Activated T-cell treated with anti-CD3 and anti-CD28 coated beads, Interleukin-2, amount 50 U/mL, for 48 hours (primary cell): ENCODE results near the gene NTRK2.
A peak's percentile ranks its signal among the peaks of the same experiment; 100 is the strongest.

Experiments used
- DNase-seq, 2 experiments: peaks; one replicate each; pipeline ENCODE4 v3.0.0-alpha.2; 2020

Gene NTRK2

GRCh38 chr9:84686068-84686467, 16.5 kb downstream of the NTRK2 start:
- DNase-seq: no peak

GRCh38 chr9:84688956-84689355, 19.4 kb downstream of the NTRK2 start:
- no peak for DNase-seq

DNA sequence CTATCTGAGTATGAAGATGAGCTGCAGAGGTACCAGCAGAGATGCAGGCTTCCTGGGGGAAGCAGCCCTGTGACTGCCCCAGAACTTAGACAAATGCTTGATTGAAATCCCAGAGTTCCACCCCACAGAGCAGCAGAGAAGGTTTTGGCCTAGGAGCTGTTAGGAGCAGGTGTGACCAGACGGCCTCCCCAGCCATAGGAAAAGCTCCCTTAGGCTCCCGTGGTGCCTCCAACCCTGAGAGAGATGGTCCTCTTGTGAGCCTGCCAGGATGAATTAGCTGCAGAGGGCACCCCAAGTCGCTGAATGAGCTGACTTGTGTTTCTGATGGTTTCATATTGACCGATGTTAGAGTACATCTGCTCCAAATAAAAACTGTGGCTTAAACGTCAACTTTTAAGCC, 22.1 kb downstream of the NTRK2 start:
- DNase-seq: no peak

DNA sequence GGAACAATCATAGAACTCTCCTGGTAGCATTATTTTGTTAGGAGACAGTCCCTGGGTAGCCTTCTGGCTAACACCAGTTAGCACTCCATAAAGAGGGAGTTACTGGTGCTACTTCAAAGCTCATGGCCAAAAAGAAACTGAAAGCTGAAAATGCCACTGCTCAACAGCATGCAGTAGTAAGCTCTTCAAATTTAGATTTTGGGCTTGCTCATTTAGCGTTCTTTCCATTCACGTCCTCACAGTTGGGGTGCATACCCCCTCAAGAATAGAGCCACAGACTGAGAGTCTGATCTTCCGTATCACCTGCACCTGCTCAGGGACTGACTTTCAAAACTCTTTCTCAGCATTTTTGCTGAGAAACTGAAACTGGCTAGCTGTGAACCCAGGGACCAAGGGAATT, 24.7 kb downstream of the NTRK2 start:
- no peak for DNase-seq

DNA sequence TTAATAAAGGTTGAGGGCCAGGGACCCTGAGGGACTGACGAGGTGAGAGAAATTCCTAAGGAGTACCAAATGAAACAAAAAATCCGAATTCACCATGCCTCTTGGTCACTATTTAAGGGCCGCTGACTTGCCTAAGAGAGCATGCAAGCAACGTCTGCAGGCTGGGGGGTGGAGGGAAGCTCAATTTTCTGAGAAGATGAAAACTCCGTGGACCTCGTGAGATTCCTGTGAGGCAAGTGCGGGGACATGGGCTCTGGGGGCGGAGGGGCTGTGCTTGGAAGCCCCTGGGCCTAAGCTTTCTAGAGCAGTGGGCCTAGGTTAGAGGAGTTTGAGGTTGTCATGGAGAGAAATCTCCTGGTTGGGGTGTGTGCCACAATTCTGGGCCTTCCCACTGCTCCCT, 27.5 kb downstream of the NTRK2 start:
- no peak for DNase-seq

DNA sequence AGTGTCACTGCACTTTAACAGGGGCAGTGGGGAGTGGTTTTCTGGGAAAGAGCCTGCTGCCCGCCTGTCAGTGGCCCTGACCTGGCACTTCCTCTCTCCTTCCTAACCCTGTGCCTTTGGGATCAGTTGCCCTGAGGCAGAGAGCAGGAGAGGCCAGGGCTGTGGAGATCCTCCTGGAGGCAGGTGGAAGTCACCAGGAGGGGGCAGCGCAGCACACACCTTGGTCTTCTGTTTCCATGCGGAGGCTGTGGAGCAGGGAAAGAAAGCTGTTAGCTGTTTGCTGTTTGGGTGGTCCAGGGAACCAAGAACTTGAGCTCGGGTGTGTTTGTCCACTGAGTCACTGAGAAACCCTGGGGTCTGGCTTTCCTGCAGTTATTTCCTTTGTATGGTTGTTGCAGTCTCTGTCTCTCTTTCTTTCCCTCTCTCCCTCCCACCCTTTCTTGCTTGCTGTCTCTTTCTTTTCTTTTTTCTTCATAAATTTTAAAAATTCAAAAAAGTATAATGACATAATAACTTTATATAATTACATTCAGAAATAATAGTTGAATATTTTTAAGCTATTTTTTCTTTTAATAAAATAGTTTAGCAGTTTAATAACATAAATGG, 28.1 kb downstream of the NTRK2 start:
- DNase-seq: peak; percentile 52 to 60

- DNase-seq: no peak
Measured at GRCh38 chr9:84698323-84698722, 28.8 kb downstream of the NTRK2 start.

GRCh38 chr9:84699984-84700383, 30.5 kb downstream of the NTRK2 start:
- DNase-seq: no peak

DNA sequence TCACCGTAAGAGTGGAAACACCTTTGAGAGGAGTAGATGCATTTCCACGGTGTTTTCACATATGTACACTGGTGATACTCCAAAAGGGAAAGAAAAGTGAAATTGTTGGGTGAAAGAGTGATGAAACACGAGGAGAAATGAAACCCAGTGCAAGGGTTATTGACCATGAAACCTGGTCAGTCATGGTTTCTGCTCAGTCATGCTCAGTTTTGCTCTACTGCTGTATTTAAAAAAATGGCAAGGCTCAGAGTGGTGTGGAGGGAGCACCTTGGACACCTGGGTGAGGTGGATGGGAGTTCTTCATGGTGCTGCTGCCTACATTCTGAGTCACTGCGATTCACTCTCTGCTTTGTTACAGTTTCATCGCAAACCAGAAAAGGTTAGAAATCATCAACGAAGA, 32.3 kb downstream of the NTRK2 start:
- DNase-seq: no peak

DNA sequence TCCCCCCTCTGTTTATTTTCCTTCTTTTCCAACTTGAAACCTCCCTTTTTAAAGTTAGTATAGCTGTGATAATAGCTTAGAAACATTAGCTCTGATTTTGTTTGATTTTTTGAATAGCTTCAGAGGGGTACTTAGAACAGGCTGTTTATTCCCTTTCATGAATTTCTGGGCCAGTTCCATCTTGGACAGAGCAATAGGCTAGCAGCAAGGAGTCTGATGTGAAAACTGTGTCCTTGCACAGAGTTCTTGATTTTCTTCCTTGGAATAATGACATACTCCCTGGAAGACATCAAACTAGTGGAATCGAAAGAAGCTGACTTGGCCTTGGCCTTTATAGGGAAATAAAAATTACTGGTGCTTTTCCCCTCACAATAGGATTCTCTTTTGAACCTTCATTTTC, 32.9 kb downstream of the NTRK2 start:
- DNase-seq: no peak

DNA sequence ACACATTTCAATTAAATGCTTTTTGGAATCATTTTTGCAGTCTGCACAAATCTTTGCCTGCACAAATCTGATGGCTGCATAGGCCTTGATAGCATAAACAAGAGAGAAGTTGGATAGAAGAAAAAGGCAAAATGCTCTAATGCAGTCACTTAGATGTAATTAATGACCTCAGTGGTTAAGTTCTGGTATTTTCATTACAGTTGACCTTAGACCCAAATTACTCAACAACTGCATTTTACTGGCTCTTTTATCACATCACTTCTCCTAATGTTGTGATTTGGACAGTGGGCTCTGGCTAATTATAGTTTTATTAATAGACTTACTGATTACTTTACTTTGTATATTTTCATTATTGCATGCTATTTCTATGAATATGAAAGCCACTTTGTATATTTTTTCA, 34.3 kb downstream of the NTRK2 start:
- no peak for DNase-seq

GRCh38 chr9:84705128-84705527, 35.6 kb downstream of the NTRK2 start:
- no peak for DNase-seq

- no peak for DNase-seq
Measured at GRCh38 chr9:84708400-84708799, 38.9 kb downstream of the NTRK2 start.

GRCh38 chr9:84709056-84709455, 39.5 kb downstream of the NTRK2 start:
- no peak for DNase-seq

GRCh38 chr9:84710701-84711397, 41.3 kb downstream of the NTRK2 start:
- no peak for DNase-seq

DNA sequence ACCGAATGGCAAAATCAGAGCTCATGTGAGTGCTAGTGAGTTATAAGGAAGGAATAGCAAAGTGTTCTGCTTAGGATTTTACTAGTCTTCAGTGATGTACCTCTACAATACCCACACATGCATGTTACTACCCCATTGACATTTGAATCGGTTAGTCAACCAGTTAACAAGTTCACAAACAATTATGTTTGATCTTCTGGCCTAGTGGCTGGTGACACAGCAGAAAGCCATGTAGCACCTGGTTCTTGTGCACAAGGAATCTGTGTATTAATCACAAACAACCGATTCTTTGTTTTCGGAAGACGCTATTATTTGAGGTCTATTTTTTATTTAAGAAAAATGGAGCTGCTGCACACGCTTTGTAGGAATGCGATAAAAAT, 41.9 kb downstream of the NTRK2 start:
- no peak for DNase-seq

DNA sequence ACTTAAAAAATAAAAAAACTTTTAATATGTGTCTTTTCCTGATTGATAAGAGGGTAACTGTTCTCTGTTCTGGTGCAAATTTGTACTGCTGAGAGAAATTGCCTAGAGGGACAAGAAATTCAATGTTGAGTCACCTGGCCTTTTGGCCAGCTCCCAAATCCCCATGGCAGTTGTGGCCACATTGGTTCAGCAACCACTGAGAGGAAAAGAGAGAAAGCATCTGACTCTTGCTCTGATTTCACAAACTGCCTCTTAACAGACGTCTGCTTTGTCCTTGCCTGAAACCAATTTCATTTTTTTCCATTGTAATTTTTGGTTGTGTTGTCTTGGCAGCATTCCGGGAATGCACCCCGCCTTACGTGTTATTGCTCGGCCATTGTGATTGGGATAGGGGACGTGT, 42.4 kb downstream of the NTRK2 start:
- DNase-seq: no peak

- DNase-seq: no peak
Measured at GRCh38 chr9:84716217-84716616, 46.7 kb downstream of the NTRK2 start.

DNA sequence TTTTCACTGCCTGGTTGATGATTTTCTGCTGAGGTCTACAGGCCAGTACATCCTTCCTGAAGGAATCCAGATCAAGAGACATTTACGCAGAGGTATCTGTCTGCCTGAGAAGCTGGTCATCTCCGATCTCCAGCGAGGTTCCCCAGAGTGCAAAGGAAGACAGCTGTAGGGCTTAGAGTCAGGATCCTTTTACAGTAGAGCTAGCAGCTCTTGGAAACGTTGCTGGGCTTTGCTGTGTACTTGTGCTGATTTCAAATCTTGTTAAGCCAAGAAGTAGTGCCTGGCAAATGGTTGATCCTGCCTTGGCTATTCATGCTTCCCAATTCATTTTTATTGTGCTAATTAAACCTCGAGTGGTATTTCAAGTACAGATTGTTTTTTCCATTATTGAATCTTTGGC, 48.9 kb downstream of the NTRK2 start:
- DNase-seq: no peak

DNA sequence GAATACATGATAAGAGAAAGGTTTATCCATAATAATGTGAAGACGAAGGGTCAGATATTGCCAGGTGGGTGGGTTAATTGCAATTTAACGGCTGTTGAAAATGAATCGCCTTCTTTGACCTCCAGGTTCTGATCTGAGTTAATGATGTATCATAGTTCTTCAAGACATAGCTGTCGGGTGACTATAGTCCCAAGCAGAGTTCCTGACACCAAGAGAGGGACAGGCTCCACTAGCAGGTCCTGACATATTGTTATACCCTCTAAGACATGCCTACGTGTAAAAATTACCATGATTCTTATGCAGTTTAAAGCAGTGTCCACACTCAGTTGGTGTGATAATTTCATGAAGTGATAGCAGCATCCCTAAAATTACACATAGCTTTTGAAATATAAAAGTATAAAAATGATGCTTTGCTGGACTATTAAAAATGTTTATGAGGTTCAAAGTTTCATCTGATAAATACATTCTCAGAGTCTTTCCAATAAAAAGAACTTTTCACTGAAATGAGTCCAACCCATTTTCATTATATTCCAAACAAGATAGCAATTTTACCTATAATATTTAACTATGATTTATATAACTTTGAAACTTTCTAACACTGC, 53.0 kb downstream of the NTRK2 start:
- DNase-seq: no peak

DNA sequence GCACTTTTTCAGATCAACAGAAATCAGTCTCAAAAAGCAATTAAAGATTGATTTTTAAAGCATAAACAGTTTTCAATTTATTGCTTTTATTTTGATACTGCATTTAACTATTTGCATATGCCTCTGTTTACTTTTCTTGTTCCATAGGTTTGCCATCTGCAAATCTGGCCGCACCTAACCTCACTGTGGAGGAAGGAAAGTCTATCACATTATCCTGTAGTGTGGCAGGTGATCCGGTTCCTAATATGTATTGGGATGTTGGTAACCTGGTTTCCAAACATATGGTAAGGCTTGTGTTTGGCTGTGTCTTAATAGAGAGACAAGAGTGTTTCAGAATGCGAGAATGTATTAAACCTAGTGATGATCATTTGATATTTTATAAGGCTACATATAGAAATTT, 53.9 kb downstream of the NTRK2 start:
- DNase-seq: no peak

- no peak for DNase-seq
Measured at GRCh38 chr9:84731696-84732095, 62.2 kb downstream of the NTRK2 start.

GRCh38 chr9:84736081-84736480, 66.6 kb downstream of the NTRK2 start:
- no peak for DNase-seq

DNA sequence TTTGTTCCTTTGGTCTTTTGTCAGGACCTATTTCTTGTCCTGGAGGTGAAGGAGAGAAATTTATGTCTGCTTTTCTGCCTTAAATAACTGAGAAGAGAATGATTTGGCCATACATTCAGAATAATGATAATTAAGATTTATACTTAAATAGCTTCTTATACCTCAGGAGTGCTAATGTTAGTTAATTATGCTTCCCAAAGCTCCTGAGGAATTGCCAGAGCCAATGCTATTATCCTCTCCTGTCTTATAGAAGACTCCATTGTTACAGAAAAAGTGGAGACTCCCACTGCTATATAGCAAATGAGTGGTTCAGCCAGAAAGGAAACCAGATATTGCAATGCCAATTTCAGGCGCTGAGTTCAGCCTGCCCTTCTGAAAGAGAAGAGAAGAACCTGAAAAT, 67.0 kb downstream of the NTRK2 start:
- no peak for DNase-seq

DNA sequence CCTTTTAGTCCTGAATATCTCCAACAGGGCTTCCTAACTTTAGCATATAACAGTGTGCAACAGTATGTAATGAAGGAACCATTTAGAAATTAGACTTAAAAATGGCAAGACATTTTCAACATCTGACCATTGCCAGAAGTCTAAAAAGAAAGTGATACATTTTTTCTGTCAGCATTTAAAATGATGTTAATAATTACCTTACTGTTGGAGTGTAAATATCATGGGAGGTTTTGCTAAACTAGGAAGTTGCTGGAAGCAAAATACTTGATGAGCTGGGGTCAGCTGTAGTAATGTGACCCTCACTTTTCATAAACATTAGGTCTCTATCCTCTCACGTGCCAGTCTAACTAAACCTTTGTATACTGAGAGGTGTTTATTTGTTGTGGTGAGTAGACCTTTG, 68.8 kb downstream of the NTRK2 start:
- no peak for DNase-seq
